A549 (cell line): ENCODE measurements around the gene RXRA. TPM values are rescaled to one million over a fixed set of nuclear protein-coding genes. Genes with fewer than 3 reads are reported as not detected.

ENCODE experiments used
- ATAC-seq, 2 experiments: fragments of 200-7000 bp in 1 of 2; fragments of >200 bp in 1 of 2; cut with Nextera tagmentation in 1 of 2; cut with Tn5 transposase in 1 of 2; 3 replicates each; pipeline versions ENCODE4 v1.8.0 to v1.9.1; 2018 to 2020; ENCODE audit warnings: mild to moderate bottlenecking in 1 of 2, moderate library complexity in 1 of 2
- CTCF ChIA-PET: fragments of 300-600 bp; sonication (Branson Sonifier 250); formaldehyde crosslinking; extraction: SDS; loops from one replicate; lab custom pipeline; 2021; ENCODE audit warnings: antibody characterized with exemption, inconsistent platforms; lab: Yijun Ruan, JAX
- POLR2A ChIA-PET: fragments of 350-600 bp; formaldehyde crosslinking; extraction: SDS; loops from one replicate; lab custom pipeline; 2021; ENCODE audit warnings: antibody characterized with exemption, inconsistent platforms; lab: Yijun Ruan, JAX
- DNase-seq, 2 experiments: peaks; one replicate each; pipeline versions ENCODE4 v3.0.0 to v3.0.0-alpha.2; 2011 to 2016; ENCODE audit warnings: low read depth in 1 of 2, low spot score in 1 of 2
- FAIRE-seq: peaks from 2 replicates; lab custom pipeline; 2011; peaks lifted over from hg19 to GRCh38; lab: Jason Lieb, UNC
- H3K27ac ChIP-seq, 2 experiments: fragments of >200 bp; sonication (Bioruptor Twin); formaldehyde crosslinking; 3 replicates each; pipeline ENCODE4 v1.5.1; 2016 to 2017
- H3K4me1 ChIP-seq: fragments of >200 bp; sonication (Bioruptor Twin); formaldehyde crosslinking; 3 replicates; pipeline ENCODE4 v1.6.1; 2016
- H3K4me2 ChIP-seq: fragments of >200 bp; sonication (Bioruptor Twin); formaldehyde crosslinking; 3 replicates; pipeline ENCODE4 v1.6.1; 2016
- H3K4me3 ChIP-seq: fragments of >200 bp; sonication (Bioruptor Twin); formaldehyde crosslinking; 3 replicates; pipeline ENCODE4 v1.5.1; 2016
- H3K9me3 ChIP-seq: fragments of >200 bp; sonication (Bioruptor Twin); formaldehyde crosslinking; 3 replicates; pipeline ENCODE4 v1.6.1; 2016
- ATOH8 ChIP-seq: fragments of 250-450 bp; sonication (Bioruptor Pico); IDR thresholded peaks from 2 replicates; pipeline ENCODE4 v1.5.0; 2020; ENCODE audit warnings: low read depth, mild to moderate bottlenecking, moderate library complexity
- BCL3 ChIP-seq: fragments of >200 bp; sonication (Bioruptor Twin); formaldehyde crosslinking; IDR thresholded peaks from 3 replicates; pipeline ENCODE4 v1.6.1; 2016
- BHLHE40 ChIP-seq: IDR thresholded peaks from 2 replicates; pipeline ENCODE4 v1.6.1; 2012; ENCODE audit warnings: low read depth, low read length, inconsistent platforms
- CHD4 ChIP-seq: fragments of 200-600 bp; sonication (generic); IDR thresholded peaks from 2 replicates; pipeline ENCODE4 v1.6.1; 2016; ENCODE audit warnings: antibody characterized with exemption, mild to moderate bottlenecking, borderline replicate concordance
- CTCF ChIP-seq: fragments of >200 bp; sonication (Bioruptor Twin); formaldehyde crosslinking; IDR thresholded peaks from 3 replicates; pipeline ENCODE4 v1.5.1; 2016
- E2F6 ChIP-seq: IDR thresholded peaks from 2 replicates; pipeline ENCODE4 v1.6.1; 2012; ENCODE audit warnings: low read depth, borderline replicate concordance
- EHF ChIP-seq: fragments of 250-450 bp; sonication (Bioruptor Pico); IDR thresholded peaks from 2 replicates; pipeline ENCODE4 v1.5.0; 2020; ENCODE audit warnings: mild to moderate bottlenecking
- EHMT2 ChIP-seq: fragments of 200-600 bp; sonication (generic); IDR thresholded peaks from 2 replicates; pipeline ENCODE4 v1.6.1; 2016; ENCODE audit warnings: antibody characterized with exemption, low read depth, mild to moderate bottlenecking, moderate library complexity
- HDAC2 ChIP-seq: fragments of 200-600 bp; sonication (generic); IDR thresholded peaks from 2 replicates; pipeline ENCODE4 v1.6.1; 2016
- HES2 ChIP-seq: fragments of >200 bp; sonication (Bioruptor Twin); formaldehyde crosslinking; IDR thresholded peaks from 2 replicates; pipeline ENCODE4 v1.6.1; 2016
- HEYL ChIP-seq: fragments of 250-450 bp; sonication (Bioruptor Pico); IDR thresholded peaks from 2 replicates; pipeline ENCODE4 v1.8.0; 2021; ENCODE audit warnings: mild to moderate bottlenecking, moderate library complexity
- HMGXB4 ChIP-seq: fragments of 250-450 bp; sonication (Bioruptor Pico); IDR thresholded peaks from 2 replicates; pipeline ENCODE4 v1.5.0; 2021; ENCODE audit warnings: mild to moderate bottlenecking, moderate library complexity, borderline replicate concordance
- KDM1A ChIP-seq: fragments of 200-600 bp; sonication (generic); IDR thresholded peaks from 2 replicates; pipeline ENCODE4 v1.6.1; 2016; ENCODE audit warnings: low read depth, mild to moderate bottlenecking
- MAFK ChIP-seq: fragments of 450-650 bp; IDR thresholded peaks from 2 replicates; pipeline ENCODE4 v1.6.1; 2014; ENCODE audit not compliant: partially characterized antibody
- MAZ ChIP-seq: fragments of 150-350 bp; IDR thresholded peaks from 2 replicates; pipeline ENCODE4 v1.6.1; 2014; ENCODE audit warnings: antibody characterized with exemption, low read depth, low read length, borderline replicate concordance
- NFE2L2 ChIP-seq: fragments of 150-350 bp; conservative IDR thresholded peaks from 2 replicates; pipeline ENCODE4 v1.6.1; 2014; ENCODE audit warnings: low read length
- PBX3 ChIP-seq: IDR thresholded peaks from 2 replicates; pipeline ENCODE4 v1.6.1; 2012
- RAD21 ChIP-seq, 2 experiments: fragments of >200 bp in 1 of 2; sonication (Bioruptor Twin) in 1 of 2; formaldehyde crosslinking in 1 of 2; IDR thresholded peaks in 1 of 2; conservative IDR thresholded peaks in 1 of 2; 2 replicates in 1 of 2; 3 replicates in 1 of 2; pipeline ENCODE4 v1.6.1; 2012 to 2018; ENCODE audit warnings: inconsistent platforms in 1 of 2
- RCOR1 ChIP-seq: fragments of 150-350 bp; IDR thresholded peaks from 2 replicates; pipeline ENCODE4 v1.6.1; 2014; ENCODE audit warnings: antibody characterized with exemption, low read length, low read depth
- REST ChIP-seq: fragments of 200-600 bp; sonication (generic); IDR thresholded peaks from 2 replicates; pipeline ENCODE4 v1.6.1; 2016; ENCODE audit warnings: antibody characterized with exemption, mild to moderate bottlenecking, moderate library complexity
- SMC3 ChIP-seq: fragments of >200 bp; sonication (Bioruptor Twin); formaldehyde crosslinking; IDR thresholded peaks from 3 replicates; pipeline ENCODE4 v1.6.1; 2018; ENCODE audit warnings: inconsistent platforms
- TFCP2L1 ChIP-seq: fragments of 250-450 bp; sonication (Bioruptor Pico); IDR thresholded peaks from 2 replicates; pipeline ENCODE4 v1.5.0; 2021; ENCODE audit warnings: mild to moderate bottlenecking
- WGBS: methylation state at CpG from one replicate; pipeline ENCODE4 v1.1.6; 2017; ENCODE audit errors: missing lambda C conversion rate; 5-methylcytosine and 5-hydroxymethylcytosine counted together
- polyA plus RNA-seq, 4 experiments: library from polyadenylated mRNA; depleted of rRNA in 3 of 4; stranded (reverse); fragments of >200 nt; fragmentation: RNase III in 1 of 4; extraction: RNeasy Plus Mini Kit Qiagen cat#74134 plus additional on column Dnase treatment in 1 of 4; gene quantifications; 2 replicates in 3 of 4; 3 replicates in 1 of 4; pipeline ENCODE4 v1.2.3, GENCODE V29; 2011 to 2017

Gene RXRA
- polyA plus RNA-seq, 2 of the 4 experiments (the other 2 are of a cell fraction) = 6.6 to 23.9 TPM

GRCh38 chr9:134317790-134318414, 8.4 kb upstream of the RXRA start:
- FAIRE-seq (no peak), DNase-seq (no peak), ATAC-seq (no peak)
- Histone ChIP-seq H3K4me1 (peaks cover 10% of the 10 kb centered on the region), H3K9me3 (no peaks in the 10 kb centered on the region), H3K4me3 (no peak overlapping the region), H3K27ac (peak overlapping the region in 1 of 2 experiments; percentile 26; a peak in 1 of 6 replicates), H3K4me2 (no peak overlapping the region)
- 63% methylated on average over 2 of the region's 4 CpGs for WGBS
- TF ChIP-seq TFCP2L1 (no peak), MAZ (no peak), SMC3 (no peak), HDAC2 (no peak), EHF (CRISPR knock-in tag) (no peak), PBX3 (no peak), MAFK (no peak)
- ChIA-PET POLR2A (interaction anchor here (0.5 to 0.6 kb wide), 2 partner anchors 117 to 257 kb away, joined by 3 read pairs; no protein-coding TSS in a partner anchor), CTCF (interaction anchor here (1.0 kb wide), 1 partner anchor 142 kb away, joined by 3 read pairs; no protein-coding TSS in a partner anchor)

GRCh38 chr9:134318481-134318891, 7.8 kb upstream of the RXRA start:
- ChIA-PET POLR2A (no interaction called here), CTCF (no interaction called here)
- Histone ChIP-seq H3K4me3 (no peak overlapping the region), H3K4me1 (peaks cover 10% of the 10 kb centered on the region), H3K9me3 (no peaks in the 10 kb centered on the region), H3K4me2 (no peak overlapping the region), H3K27ac (peak overlapping the region in 1 of 2 experiments; percentile 26; a peak in 1 of 6 replicates)
- ATAC-seq (no peak), DNase-seq (no peak), FAIRE-seq (no peak)
- 50% methylated on average over 8 of the region's 11 CpGs for WGBS
- TF ChIP-seq HES2 = no peak
- TF ChIP-seq NFE2L2 = no peak
- no peak for TF ChIP-seq BCL3
- no peak for TF ChIP-seq RAD21 (conservative IDR thresholded peaks at IDR 0.05 in 1 of 2, IDR thresholded peaks at IDR 0.05 in 1 of 2)
- no peak for TF ChIP-seq REST
- no peak for TF ChIP-seq E2F6
- no peak for TF ChIP-seq RCOR1
- no peak for TF ChIP-seq HMGXB4
- no peak for TF ChIP-seq ATOH8 (CRISPR knock-in tag)
- TF ChIP-seq CTCF = no peak
- no peak for TF ChIP-seq KDM1A
- TF ChIP-seq BHLHE40 = no peak
- TF ChIP-seq HDAC2 = no peak
- TF ChIP-seq CHD4 = no peak
- no peak for TF ChIP-seq MAFK
- no peak for TF ChIP-seq EHF (CRISPR knock-in tag)
- TF ChIP-seq EHMT2 = no peak
- no peak for TF ChIP-seq HEYL (CRISPR knock-in tag)
